Immature natural killer cell (primary cell): ENCODE data around the gene ROR2. TPM values are rescaled to one million over a fixed set of nuclear protein-coding genes. Genes with fewer than 3 reads are reported as not detected.
"Not testable (repeated sequence)": the region's sequence is repeated elsewhere in the genome, so short reads cannot be mapped to it uniquely, and the experiment has no call there.

Source experiments
- DNase-seq, 3 donors: peaks; one replicate each; pipeline ENCODE4 v3.0.0; 2022; ENCODE audit warnings: mixed read lengths in 1 of 3
- H3K27ac Mint-ChIP-seq, 6 donors: one replicate each; pipeline ENCODE4 v1.8.0; 2020; ENCODE audit warnings: mixed read lengths in 6 of 6, mild to moderate bottlenecking in 5 of 6, inconsistent platforms in 4 of 6, moderate library complexity in 3 of 6
- H3K27me3 Mint-ChIP-seq, 3 donors: one replicate each; pipeline ENCODE4 v1.8.0; 2020 to 2021; ENCODE audit warnings: low read depth in 3 of 3, mild to moderate bottlenecking in 3 of 3, mixed read lengths in 3 of 3, moderate library complexity in 3 of 3, inconsistent platforms in 1 of 3
- H3K36me3 Mint-ChIP-seq, 3 donors: one replicate each; pipeline ENCODE4 v1.8.0; 2020; ENCODE audit warnings: mixed read lengths in 3 of 3, inconsistent platforms in 2 of 3, mild to moderate bottlenecking in 2 of 3
- H3K4me1 Mint-ChIP-seq, 2 donors: one replicate each; pipeline ENCODE4 v1.8.0; 2020; ENCODE audit warnings: inconsistent platforms in 2 of 2, mild to moderate bottlenecking in 2 of 2, mixed read lengths in 2 of 2, moderate library complexity in 1 of 2
- H3K4me3 Mint-ChIP-seq, 5 donors: one replicate each; pipeline ENCODE4 v1.8.0; 2020; ENCODE audit warnings: mild to moderate bottlenecking in 5 of 5, mixed read lengths in 5 of 5, inconsistent platforms in 3 of 5, moderate library complexity in 3 of 5
- H3K9me3 Mint-ChIP-seq, 6 donors: one replicate each; pipeline ENCODE4 v1.8.0; 2020; ENCODE audit warnings: mild to moderate bottlenecking in 6 of 6, mixed read lengths in 6 of 6, inconsistent platforms in 4 of 6, moderate library complexity in 3 of 6
- polyA plus RNA-seq, 3 donors: library from polyadenylated mRNA; unstranded; fragments of 300-500 nt; fragmentation: Illumina TruSeq; gene quantifications; one replicate each; pipeline ENCODE4 v1.2.3, GENCODE V29; 2021

Gene ROR2
- polyA plus RNA-seq, 3 donors from 2014 or later: not detected

GRCh38 chr9:91797517-91797916 is 152.5 kb downstream of the ROR2 start:
- Mint-ChIP-seq H3K9me3 (peaks cover 9 to 27% (median 14%) of the 10 kb centered on the region in 6 donors), H3K27me3 (peaks cover 28 to 41% (median 37%) of the 10 kb centered on the region in 3 donors), H3K4me1 (peaks cover 29 to 31% of the 10 kb centered on the region in 2 donors)
- DNase-seq: peak; percentile 19 to 43 (median 21)
- H3K36me3 Mint-ChIP-seq, H3K27ac Mint-ChIP-seq, H3K4me3 Mint-ChIP-seq: not testable (repeated sequence)

DNA sequence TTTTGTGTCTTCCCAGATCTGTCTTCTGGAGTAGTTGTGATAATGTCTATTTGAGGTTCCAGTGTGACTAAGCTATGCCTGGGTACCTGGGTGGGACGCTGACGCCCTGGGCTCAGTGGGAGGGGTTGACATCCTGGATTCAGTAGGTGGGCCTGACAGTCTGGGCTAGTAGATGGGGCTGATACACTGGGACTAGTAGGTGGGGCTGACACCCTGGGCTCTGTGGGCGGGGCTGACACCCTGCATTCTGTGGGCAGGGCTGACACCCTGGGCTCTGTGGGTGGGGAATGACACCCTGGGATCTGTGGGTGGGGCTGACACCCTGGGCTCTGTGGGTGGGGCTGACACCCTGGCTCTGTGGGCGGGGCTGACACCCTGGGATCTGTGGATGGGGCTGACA is 153.5 kb downstream of the ROR2 start:
- H3K36me3 Mint-ChIP-seq: not testable (repeated sequence)
- Mint-ChIP-seq H3K27ac (peak overlapping the region; percentile 85 to 96 (median 94)), H3K4me3 (peak overlapping the region in 2 of 5 donors; percentile 3 to 18), H3K4me1 (peaks cover 29 to 31% of the 10 kb centered on the region in 2 donors), H3K27me3 (peaks cover 31 to 39% (median 37%) of the 10 kb centered on the region in 3 donors), H3K9me3 (peaks cover 9 to 27% (median 14%) of the 10 kb centered on the region in 6 donors)
- peak; percentile 50 to 61 (median 59) for DNase-seq

DNA sequence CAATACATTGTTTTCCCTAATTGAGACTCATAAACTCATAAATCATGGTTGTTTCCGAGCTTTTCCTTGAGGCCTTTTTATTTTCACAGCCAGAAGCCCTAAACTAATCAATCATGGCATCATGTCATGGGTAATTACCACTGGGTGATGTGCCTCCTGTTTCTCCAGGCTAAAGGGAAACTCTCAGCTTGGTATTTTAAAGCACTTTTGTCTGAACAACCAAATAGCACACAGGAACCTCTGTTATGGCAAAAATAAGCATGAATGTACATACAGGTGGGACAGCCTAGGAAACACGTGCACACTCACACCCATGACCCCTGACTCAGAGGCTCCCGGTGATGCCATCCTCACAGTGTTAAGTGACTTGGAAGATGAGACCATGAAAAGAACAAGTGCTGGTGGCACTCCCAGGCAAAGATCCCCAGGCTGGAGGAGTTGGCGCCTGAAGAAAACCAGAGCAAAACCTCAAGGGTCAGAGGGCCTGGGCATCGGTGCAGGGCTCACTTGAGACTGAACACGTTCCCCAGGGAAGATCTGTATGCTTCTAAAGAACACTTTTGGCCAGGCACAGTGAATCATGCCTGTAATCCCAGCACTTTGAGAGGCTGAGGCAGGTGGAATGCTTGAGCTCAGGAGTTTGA is 154.3 kb downstream of the ROR2 start:
- Mint-ChIP-seq H3K36me3 (peaks cover 0 to 5% (median 3%) of the 10 kb centered on the region in 3 donors), H3K27me3 (peaks cover 31 to 37% (median 35%) of the 10 kb centered on the region in 3 donors), H3K4me1 (peaks cover 28 to 31% of the 10 kb centered on the region in 2 donors), H3K4me3 (no peak overlapping the region), H3K27ac (peak overlapping the region; percentile 85 to 96 (median 94)), H3K9me3 (peaks cover 9 to 27% (median 14%) of the 10 kb centered on the region in 6 donors)
- no peak for DNase-seq

- not testable (repeated sequence) for H3K4me3 Mint-ChIP-seq
Measured at GRCh38 chr9:91793371-91793770, 156.7 kb downstream of the ROR2 start.

DNA sequence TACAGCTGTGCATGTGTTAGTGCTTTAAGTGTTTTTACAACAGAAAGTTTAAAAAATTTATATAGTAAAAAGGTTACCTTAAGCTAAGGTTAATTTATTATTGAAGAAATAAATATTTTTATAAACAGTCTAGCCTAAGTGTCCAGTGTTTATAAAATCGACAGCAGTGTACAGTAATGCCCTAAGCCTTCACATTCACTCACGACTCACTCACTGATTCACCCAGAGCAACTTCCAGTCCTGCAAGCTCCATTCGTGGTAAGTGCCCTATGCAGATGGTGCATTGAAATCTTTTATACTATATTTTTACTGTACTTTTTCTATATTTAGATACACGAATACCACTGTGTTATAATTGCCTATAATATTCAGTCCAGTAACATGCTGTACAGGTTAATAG is 159.1 kb downstream of the ROR2 start:
- H3K4me1 Mint-ChIP-seq: peaks cover 6 to 9% of the 10 kb centered on the region in 2 donors
- no peak for DNase-seq
- H3K4me3 Mint-ChIP-seq: no peak overlapping the region
- peaks cover 6 to 9% (median 8%) of the 10 kb centered on the region in 3 donors for H3K27me3 Mint-ChIP-seq
- no peaks in the 10 kb centered on the region for H3K36me3 Mint-ChIP-seq
- peaks cover 0 to 4% (median 3%) of the 10 kb centered on the region in 6 donors for H3K9me3 Mint-ChIP-seq
- H3K27ac Mint-ChIP-seq: no peak overlapping the region

More at GRCh38 chr9:91793371-91793770, 156.7 kb downstream of the ROR2 start:
- Mint-ChIP-seq H3K4me1 (peaks cover 12 to 15% of the 10 kb centered on the region in 2 donors), H3K27me3 (peaks cover 19 to 21% (median 20%) of the 10 kb centered on the region in 3 donors), H3K9me3 (peaks cover 0 to 14% (median 5%) of the 10 kb centered on the region in 6 donors)
- not testable (repeated sequence) for H3K36me3 Mint-ChIP-seq, H3K27ac Mint-ChIP-seq, DNase-seq

- H3K36me3 Mint-ChIP-seq: no peaks in the 10 kb centered on the region
- peaks cover 0 to 6% (median 3%) of the 10 kb centered on the region in 3 donors for H3K27me3 Mint-ChIP-seq
- peaks cover 0 to 1% (median 0%) of the 10 kb centered on the region in 6 donors for H3K9me3 Mint-ChIP-seq
- no peak overlapping the region for H3K27ac Mint-ChIP-seq
- H3K4me3 Mint-ChIP-seq: no peak overlapping the region
- no peak for DNase-seq
- H3K4me1 Mint-ChIP-seq: no peaks in the 10 kb centered on the region
Measured at GRCh38 chr9:91789941-91790340, 160.1 kb downstream of the ROR2 start.

GRCh38 chr9:91787931-91788330 is 162.1 kb downstream of the ROR2 start:
- Mint-ChIP-seq H3K27ac (no peak overlapping the region), H3K4me3 (no peak overlapping the region), H3K36me3 (no peaks in the 10 kb centered on the region), H3K9me3 (peaks cover 0 to 1% (median 0%) of the 10 kb centered on the region in 6 donors), H3K4me1 (no peaks in the 10 kb centered on the region), H3K27me3 (peaks cover 3 to 10% (median 4%) of the 10 kb centered on the region in 3 donors)
- DNase-seq: no peak

DNA sequence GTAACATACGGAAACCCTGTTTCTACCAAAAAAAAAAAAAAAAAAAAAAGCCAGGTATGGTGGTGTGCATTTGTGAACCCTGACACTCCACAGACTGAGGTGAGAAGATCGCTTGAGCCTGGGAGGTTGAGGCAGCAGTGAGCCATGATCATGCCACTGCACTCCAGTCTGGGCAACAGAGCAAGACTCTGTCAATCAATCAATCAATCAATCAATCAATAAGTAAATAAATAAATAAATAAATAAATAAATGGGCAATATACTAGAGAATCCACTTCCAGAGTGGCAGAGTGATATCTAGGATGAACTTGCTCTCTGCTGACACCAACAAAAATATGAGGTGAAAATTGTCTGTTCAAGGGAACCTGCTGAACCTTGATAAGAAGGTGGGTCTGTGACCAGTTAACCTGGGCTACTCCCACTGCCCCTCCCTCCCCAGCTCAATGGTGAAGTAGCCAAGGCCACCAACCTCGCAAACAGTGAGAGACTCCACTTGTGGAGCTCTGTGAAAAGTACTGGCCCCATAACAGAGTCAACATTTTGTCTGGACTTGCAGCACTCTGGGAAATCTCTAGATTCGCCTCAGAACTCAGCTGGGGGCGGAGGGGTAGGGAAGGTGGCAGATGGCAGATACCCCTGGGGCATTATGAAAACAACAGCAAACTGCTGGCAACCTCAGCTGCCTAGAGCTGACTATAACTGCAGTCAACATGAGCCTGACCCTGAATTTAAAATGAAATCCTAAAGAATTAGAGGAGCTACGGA is 163.7 kb downstream of the ROR2 start:
- H3K27ac Mint-ChIP-seq: no peak overlapping the region
- peaks cover 2 to 13% (median 3%) of the 10 kb centered on the region in 3 donors for H3K27me3 Mint-ChIP-seq
- no peak overlapping the region for H3K4me3 Mint-ChIP-seq
- no peaks in the 10 kb centered on the region for H3K4me1 Mint-ChIP-seq
- H3K36me3 Mint-ChIP-seq: no peaks in the 10 kb centered on the region
- H3K9me3 Mint-ChIP-seq: no peaks in the 10 kb centered on the region
- DNase-seq: no peak

DNA sequence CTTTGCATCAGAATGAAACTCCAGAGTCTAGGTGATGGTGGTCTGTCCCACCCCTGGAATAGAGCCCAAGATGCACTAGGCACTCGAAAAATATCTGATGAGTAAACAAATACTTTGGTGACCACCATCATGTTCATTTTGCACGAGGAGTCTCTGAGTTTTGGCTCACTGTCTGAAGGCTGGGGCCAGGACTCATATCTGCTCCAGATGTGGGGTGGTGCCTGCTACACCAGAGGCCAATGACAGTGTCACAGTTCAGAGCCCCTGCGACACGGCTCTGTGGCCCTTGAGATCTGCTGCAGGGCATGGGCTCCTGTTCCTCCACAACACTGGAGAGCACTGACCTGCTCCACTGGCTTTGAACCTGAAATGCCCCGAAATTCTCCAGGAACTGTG is 164.6 kb downstream of the ROR2 start:
- H3K36me3 Mint-ChIP-seq: no peaks in the 10 kb centered on the region
- peaks cover 2 to 13% (median 5%) of the 10 kb centered on the region in 3 donors for H3K27me3 Mint-ChIP-seq

GRCh38 chr9:91784673-91785446 is 165.2 kb downstream of the ROR2 start:
- Mint-ChIP-seq H3K27me3 (peaks cover 2 to 13% (median 5%) of the 10 kb centered on the region in 3 donors), H3K4me1 (no peaks in the 10 kb centered on the region), H3K36me3 (no peaks in the 10 kb centered on the region), H3K9me3 (no peaks in the 10 kb centered on the region), H3K4me3 (no peak overlapping the region), H3K27ac (no peak overlapping the region)
- no peak for DNase-seq

More for the DNA sequence above, 164.6 kb downstream of the ROR2 start:
- no peak for DNase-seq
- no peak overlapping the region for H3K4me3 Mint-ChIP-seq
- H3K27ac Mint-ChIP-seq: no peak overlapping the region
- no peaks in the 10 kb centered on the region for H3K4me1 Mint-ChIP-seq
- no peaks in the 10 kb centered on the region for H3K9me3 Mint-ChIP-seq

DNA sequence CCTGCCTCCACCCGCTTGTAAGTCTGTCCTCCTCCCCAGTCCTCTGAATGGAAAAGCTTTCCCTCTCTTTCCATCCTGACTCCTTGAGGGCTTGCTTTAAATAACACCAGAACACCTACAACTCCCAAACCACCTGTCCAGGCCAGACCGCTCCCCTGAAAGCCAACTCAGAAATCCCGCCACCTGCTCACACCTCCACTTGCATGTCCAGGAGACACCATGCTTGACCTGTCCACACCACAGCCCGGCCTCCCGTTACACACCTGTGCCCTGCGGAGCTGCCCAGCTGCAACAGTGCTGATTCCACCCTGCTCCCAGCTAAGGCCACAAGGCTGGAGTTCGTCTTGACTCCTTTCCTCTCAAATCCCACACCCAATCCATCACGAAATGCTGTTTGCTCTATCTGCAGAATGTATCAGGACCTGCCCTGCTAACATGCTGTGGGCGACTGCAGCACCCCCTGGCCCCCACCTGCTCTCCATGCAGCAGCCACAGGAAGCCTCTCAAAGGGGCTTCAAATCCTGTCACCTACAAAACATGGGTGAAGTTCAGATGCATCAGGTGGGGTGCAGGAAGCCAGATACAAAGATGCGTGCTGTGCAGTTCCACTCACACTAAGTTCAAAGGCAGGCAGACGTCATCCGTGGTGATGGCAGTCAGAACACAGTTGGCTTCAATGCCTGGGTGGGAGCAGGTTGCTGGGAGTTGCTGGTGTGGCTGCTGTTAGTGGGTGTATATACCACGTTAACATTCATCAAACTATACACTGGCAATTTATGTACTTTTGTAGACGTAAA is 166.0 kb downstream of the ROR2 start:
- Mint-ChIP-seq H3K4me3 (no peak overlapping the region), H3K9me3 (no peaks in the 10 kb centered on the region), H3K36me3 (no peaks in the 10 kb centered on the region), H3K27ac (no peak overlapping the region), H3K4me1 (no peaks in the 10 kb centered on the region), H3K27me3 (peaks cover 2 to 13% (median 5%) of the 10 kb centered on the region in 3 donors)
- no peak for DNase-seq

GRCh38 chr9:91783411-91783810 is 166.6 kb downstream of the ROR2 start:
- H3K9me3 Mint-ChIP-seq: no peaks in the 10 kb centered on the region
- H3K27ac Mint-ChIP-seq: no peak overlapping the region
- H3K4me3 Mint-ChIP-seq: no peak overlapping the region
- DNase-seq: no peak
- no peaks in the 10 kb centered on the region for H3K36me3 Mint-ChIP-seq
- no peaks in the 10 kb centered on the region for H3K4me1 Mint-ChIP-seq
- peaks cover under 1 to 13% (median 5%) of the 10 kb centered on the region in 3 donors for H3K27me3 Mint-ChIP-seq

DNA sequence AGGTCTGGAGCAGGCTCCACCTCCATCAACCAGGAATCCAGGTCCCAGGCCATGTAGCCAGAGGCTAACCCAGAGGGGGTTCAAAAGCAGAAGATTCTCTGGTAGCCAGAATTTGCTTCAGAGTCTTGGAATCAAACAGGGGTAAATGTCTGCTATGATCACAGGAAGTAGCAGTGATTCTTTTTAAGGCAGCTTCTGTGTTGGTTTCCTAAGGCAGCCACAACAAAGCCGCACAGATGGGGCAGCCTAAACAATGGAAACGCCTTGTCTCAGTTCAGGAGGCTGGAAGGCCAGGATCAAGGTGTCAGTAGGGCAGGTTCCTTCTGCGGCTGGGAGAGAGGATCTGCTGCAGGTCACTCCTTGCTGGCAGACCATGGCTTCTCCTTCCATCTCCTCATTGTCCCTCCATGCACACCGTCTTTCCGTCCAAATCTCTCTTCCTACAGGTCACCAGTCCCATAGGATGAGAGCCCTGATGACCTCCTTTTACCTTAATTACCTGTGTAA is 167.3 kb downstream of the ROR2 start:
- Mint-ChIP-seq H3K9me3 (no peaks in the 10 kb centered on the region), H3K4me1 (no peaks in the 10 kb centered on the region), H3K27me3 (peaks cover 0 to 13% (median 5%) of the 10 kb centered on the region in 3 donors), H3K27ac (no peak overlapping the region), H3K36me3 (no peaks in the 10 kb centered on the region), H3K4me3 (no peak overlapping the region)
- no peak for DNase-seq
